KOPT-K1 (cell line): Measurements from ENCODE around the gene NTN3.

ENCODE experiments used
- H3K27ac ChIP-seq: fragments of 200-600 bp; sonication (generic); 2 replicates; pipeline ENCODE4 v1.5.1; 2016; ENCODE audit warnings: antibody characterized with exemption, mild to moderate bottlenecking, low read depth, low read length; ENCODE audit not compliant: poor library complexity, severe bottlenecking
- H3K36me3 ChIP-seq: fragments of 200-600 bp; sonication (generic); 2 replicates; pipeline ENCODE4 v1.5.1; 2017; ENCODE audit warnings: antibody characterized with exemption, mild to moderate bottlenecking, low read length, moderate library complexity; ENCODE audit not compliant: insufficient read depth
- H3K9me3 ChIP-seq: fragments of 200-600 bp; sonication (generic); 2 replicates; pipeline ENCODE4 v1.5.1; 2017; ENCODE audit warnings: antibody characterized with exemption, low read length, mild to moderate bottlenecking; ENCODE audit not compliant: insufficient read depth, poor library complexity, severe bottlenecking

Gene NTN3

GRCh38 chr16:2486645-2487516, 15.8 kb downstream of the NTN3 start:
- H3K27ac ChIP-seq: no peak overlapping the region
- H3K9me3 ChIP-seq: no peaks in the 10 kb centered on the region
- no peaks in the 10 kb centered on the region for H3K36me3 ChIP-seq

DNA sequence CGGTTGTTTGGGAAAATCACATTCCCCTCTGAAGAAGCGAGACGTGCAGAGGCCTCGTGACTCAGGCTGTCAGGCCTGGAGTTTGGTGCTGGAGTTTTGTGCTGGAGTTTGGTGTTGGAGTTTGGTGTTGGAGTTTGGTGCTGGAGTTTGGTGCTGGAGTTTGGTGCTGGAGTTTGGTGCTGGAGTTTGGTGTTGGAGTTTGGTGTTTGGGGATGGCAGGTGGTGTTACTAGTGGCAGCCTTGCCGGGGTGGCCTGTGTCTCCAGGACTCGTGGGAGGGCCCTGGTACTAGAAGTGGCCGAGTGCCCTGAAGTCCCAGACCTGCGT, 16.4 kb downstream of the NTN3 start:
- Histone ChIP-seq H3K27ac (no peak overlapping the region), H3K9me3 (no peaks in the 10 kb centered on the region), H3K36me3 (no peaks in the 10 kb centered on the region)

GRCh38 chr16:2487903-2488531, 16.9 kb downstream of the NTN3 start:
- H3K27ac ChIP-seq: peak overlapping the region; percentile 0
- no peaks in the 10 kb centered on the region for H3K36me3 ChIP-seq
- H3K9me3 ChIP-seq: no peaks in the 10 kb centered on the region

GRCh38 chr16:2489581-2489980, 18.5 kb downstream of the NTN3 start:
- H3K27ac ChIP-seq: no peak overlapping the region
- H3K9me3 ChIP-seq: no peaks in the 10 kb centered on the region
- H3K36me3 ChIP-seq: no peaks in the 10 kb centered on the region; the same call in 1 of the 2 replicates

GRCh38 chr16:2490190-2491105, 19.4 kb downstream of the NTN3 start:
- H3K27ac ChIP-seq: no peak overlapping the region
- no peaks in the 10 kb centered on the region for H3K9me3 ChIP-seq
- H3K36me3 ChIP-seq: no peaks in the 10 kb centered on the region; the same call in 1 of the 2 replicates

GRCh38 chr16:2492292-2492691, 21.2 kb downstream of the NTN3 start:
- Histone ChIP-seq H3K9me3 (no peaks in the 10 kb centered on the region), H3K27ac (no peak overlapping the region), H3K36me3 (peaks cover 15% of the 10 kb centered on the region)

GRCh38 chr16:2493605-2494004, 22.5 kb downstream of the NTN3 start:
- Histone ChIP-seq H3K36me3 (peaks cover 27% of the 10 kb centered on the region), H3K9me3 (no peaks in the 10 kb centered on the region), H3K27ac (no peak overlapping the region)

DNA sequence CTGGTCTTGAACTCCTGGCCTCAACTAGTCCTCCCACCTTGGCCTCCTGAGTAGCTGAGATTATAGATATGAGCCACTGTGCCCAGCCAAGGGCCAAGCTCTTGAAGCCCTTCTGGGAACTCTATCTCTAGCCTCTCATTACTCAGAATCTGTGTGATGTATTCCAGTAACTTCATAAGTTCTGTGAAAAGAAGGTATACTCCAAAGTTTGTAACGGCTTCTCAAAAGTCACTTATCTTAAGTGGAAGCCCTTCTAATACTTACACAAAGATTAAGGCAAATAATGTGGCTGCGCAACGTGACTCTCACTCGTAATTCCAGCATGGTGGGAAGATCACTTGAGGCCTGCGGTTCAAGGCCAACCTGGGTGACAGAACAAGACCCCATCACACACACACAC, 23.5 kb downstream of the NTN3 start:
- Histone ChIP-seq H3K27ac (no peak overlapping the region), H3K36me3 (peaks cover 30% of the 10 kb centered on the region), H3K9me3 (no peaks in the 10 kb centered on the region)

- Histone ChIP-seq H3K27ac (no peak overlapping the region), H3K9me3 (no peaks in the 10 kb centered on the region)
Observed at GRCh38 chr16:2495041-2495440, 23.9 kb downstream of the NTN3 start.

DNA sequence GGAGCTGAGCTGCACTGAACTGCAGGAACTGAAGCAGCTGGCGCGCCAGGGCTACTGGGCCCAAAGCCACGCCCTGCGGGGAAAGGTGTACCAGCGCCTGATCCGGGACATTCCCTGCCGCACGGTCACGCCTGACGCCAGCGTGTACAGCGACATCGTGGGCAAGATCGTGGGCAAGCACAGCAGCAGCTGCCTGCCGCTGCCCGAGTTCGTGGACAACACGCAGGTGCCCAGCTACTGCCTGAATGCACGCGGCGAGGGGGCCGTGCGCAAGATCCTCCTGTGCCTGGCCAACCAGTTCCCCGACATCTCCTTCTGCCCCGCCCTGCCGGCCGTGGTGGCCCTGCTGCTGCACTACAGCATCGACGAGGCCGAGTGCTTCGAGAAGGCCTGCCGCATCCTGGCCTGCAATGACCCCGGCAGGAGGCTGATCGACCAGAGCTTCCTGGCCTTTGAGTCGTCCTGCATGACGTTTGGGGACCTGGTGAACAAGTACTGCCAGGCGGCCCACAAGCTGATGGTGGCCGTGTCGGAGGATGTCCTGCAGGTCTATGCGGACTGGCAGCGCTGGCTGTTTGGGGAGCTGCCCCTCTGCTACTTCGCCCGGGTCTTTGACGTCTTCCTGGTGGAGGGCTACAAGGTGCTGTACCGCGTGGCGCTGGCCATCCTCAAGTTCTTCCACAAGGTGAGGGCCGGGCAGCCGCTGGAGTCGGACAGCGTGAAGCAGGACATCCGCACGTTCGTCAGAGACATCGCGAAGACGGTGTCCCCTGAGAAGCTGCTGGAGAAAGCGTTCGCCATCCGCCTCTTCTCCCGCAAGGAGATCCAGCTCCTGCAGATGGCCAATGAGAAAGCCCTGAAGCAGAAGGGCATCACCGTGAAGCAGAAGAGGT, 25.4 kb downstream of the NTN3 start:
- Histone ChIP-seq H3K36me3 (peaks cover 30% of the 10 kb centered on the region), H3K27ac (no peak overlapping the region), H3K9me3 (no peaks in the 10 kb centered on the region)

More at GRCh38 chr16:2495041-2495440, 23.9 kb downstream of the NTN3 start:
- H3K36me3 ChIP-seq: peaks cover 30% of the 10 kb centered on the region

DNA sequence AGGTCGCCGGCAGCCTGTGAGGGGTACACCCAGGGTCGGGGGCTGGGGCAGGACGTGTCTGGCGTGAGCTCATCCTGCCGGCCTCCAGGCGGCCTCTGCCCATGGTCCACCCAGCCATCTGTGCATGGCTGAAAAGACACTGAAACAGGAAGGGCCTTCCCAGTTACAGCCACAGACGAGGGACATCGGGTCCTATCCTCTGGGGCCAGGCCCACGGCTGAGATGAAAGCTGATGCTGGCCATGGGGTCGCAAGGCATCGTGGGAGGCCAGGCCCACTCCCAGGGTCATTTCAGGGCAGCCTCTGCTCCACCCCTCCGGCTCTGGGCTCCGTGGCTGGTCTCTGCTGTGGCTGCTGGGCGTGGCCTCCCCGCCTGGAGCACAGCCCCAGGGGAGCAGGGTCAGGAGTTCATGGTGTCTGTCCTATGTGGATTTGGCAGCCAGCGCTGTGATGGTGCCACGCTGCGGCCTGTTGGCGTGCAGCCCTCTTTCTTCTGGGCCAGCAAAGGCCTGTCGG, 26.1 kb downstream of the NTN3 start:
- Histone ChIP-seq H3K27ac (no peak overlapping the region), H3K36me3 (peaks cover 30% of the 10 kb centered on the region), H3K9me3 (no peaks in the 10 kb centered on the region)

- Histone ChIP-seq H3K27ac (no peak overlapping the region), H3K9me3 (no peaks in the 10 kb centered on the region), H3K36me3 (peaks cover 30% of the 10 kb centered on the region)
Observed at GRCh38 chr16:2497695-2498484, 26.8 kb downstream of the NTN3 start.

GRCh38 chr16:2498531-2499253, 27.6 kb downstream of the NTN3 start:
- H3K36me3 ChIP-seq: peaks cover 30% of the 10 kb centered on the region
- H3K27ac ChIP-seq: no peak overlapping the region
- no peaks in the 10 kb centered on the region for H3K9me3 ChIP-seq
